Measurements from ENCODE around the gene PTPN12.
A peak's percentile ranks its signal among the peaks of the same experiment; 100 is the strongest.

PTPN12 gene

DNA sequence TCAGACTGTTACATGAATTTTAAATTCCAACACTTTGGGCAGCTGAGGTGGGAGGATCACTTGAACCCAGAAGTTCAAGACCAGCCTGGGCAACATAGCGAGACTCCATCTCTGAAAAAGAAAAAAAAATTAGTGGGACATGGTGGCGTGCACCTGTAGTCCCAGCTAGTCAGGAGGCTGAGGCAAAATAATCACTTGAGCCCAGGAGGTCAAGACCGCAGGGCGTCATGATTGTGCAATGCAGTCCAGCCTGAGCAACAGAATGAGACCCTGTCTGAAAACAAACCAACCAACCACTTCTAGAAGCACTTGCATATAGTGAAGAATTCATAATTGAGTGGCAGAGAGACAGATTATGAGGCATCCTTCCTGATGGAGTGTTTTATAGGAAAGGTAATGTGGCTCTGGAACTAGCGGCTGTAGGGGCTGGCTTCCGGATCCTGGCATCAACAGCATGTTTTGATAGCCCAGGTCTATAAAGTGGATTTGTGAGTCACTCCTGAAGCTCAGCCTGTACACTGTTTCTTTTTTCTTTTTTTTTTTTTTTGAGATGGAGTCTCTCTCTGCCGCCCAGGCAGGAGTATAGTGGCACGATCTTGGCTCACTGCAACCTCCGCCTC lies 118.9 kb downstream of the PTPN12 start:
- no peak for FAIRE-seq
- no peak for DNase-seq (ENCODE audit: insufficient read length)
- TF ChIP-seq POLR2A (IDR thresholded peaks at IDR 0.05; ENCODE audit: low read depth, low read length) (no peak), POLR2AphosphoS5 (IDR thresholded peaks at IDR 0.05; ENCODE audit: low read depth, low read length) (no peak), TAF1 (IDR thresholded peaks at IDR 0.05; ENCODE audit: borderline replicate concordance, low read depth, low read length) (no peak)

DNA sequence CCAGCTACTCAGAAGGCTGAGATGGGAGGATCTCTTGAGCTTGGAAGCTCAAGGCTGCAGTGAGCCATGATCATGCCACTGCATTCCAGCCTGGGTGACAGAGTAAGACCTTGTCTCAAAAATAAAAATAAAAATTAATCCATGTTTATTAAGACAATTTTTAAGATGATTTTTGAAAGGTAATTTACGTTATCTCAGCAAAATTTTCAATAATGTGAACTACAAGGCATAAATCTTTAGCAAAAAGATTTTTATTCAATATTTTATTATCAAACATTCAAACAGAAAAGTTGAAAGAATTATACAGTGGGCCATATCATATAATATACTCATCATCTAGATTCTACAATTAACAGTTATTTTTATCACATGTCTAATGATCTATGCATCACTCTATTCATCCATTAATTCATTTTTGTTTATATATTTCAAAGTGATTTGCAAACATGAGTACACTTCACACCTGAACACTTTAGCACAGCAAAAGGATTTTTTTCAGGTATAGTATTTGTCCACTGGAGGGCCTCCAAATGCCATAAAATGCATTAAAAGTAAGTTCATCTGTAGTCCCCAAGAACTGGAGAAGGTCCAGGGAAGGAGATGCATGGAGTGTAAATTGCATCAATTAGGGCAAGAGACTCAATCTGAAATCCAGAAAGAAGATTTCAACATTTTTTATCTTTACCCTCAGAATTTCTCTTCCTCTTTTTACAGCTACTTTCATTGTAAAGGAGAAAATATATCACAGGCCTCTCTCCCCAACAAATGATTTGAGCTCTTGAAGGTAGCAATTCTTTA lies 120.5 kb downstream of the PTPN12 start:
- peak; percentile 27 for FAIRE-seq
- DNase-seq (ENCODE audit: insufficient read length), result no peak
- TF ChIP-seq POLR2AphosphoS5 (IDR thresholded peaks at IDR 0.05; ENCODE audit: low read depth, low read length), result no peak
- no peak for TF ChIP-seq TAF1 (IDR thresholded peaks at IDR 0.05; ENCODE audit: borderline replicate concordance, low read depth, low read length)
- no peak for TF ChIP-seq POLR2A (IDR thresholded peaks at IDR 0.05; ENCODE audit: low read depth, low read length)

DNA sequence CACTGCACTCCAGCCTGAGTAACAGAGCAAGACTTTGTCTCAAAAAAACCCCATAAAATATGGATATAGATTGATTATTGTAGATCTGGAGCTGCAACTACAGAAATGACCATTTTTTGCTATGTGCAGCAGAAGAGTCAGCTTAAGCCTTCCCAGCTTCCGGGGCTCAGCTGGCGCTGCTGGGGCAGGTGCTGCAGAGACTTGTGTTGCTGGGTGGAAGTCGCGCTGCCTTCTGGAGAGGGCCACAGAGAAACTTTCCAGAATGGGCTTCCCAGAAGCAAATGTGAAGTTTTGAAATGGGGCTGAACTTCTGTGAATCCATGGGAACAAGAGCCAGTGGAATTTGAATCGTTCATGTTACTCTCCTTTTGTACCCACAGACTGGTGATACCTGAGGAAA lies 121.8 kb downstream of the PTPN12 start:
- TF ChIP-seq POLR2A (IDR thresholded peaks at IDR 0.05; ENCODE audit: low read depth, low read length) (no peak), POLR2AphosphoS5 (IDR thresholded peaks at IDR 0.05; ENCODE audit: low read depth, low read length) (no peak), TAF1 (IDR thresholded peaks at IDR 0.05; ENCODE audit: borderline replicate concordance, low read depth, low read length) (no peak)
- no peak for FAIRE-seq

DNA sequence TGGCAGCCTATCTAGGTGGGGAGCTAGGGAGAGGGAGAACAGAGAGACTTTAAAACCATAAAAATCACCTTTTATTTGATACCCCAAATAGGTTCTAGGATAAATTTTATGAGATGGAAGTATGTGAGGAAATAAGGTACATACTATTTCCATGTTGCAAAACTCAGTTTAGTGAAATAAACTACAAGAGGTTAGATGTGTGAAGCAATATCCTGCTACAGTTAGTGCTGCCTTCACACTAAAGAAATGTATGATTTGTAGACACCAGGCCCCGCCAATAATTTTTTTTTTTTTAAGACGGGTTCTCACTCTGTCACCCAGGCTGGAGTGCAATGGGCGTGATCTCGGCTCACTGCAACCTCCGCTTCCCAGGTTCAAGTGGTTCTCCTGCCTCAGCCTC lies 124.7 kb downstream of the PTPN12 start:
- no peak for DNase-seq (ENCODE audit: insufficient read length)
- FAIRE-seq, result no peak
- TF ChIP-seq TAF1 (IDR thresholded peaks at IDR 0.05; ENCODE audit: borderline replicate concordance, low read depth, low read length) (no peak), POLR2A (IDR thresholded peaks at IDR 0.05; ENCODE audit: low read depth, low read length) (no peak), POLR2AphosphoS5 (IDR thresholded peaks at IDR 0.05; ENCODE audit: low read depth, low read length) (no peak)

More for the DNA sequence above, 121.8 kb downstream of the PTPN12 start:
- no peak for DNase-seq (ENCODE audit: insufficient read length)

DNA sequence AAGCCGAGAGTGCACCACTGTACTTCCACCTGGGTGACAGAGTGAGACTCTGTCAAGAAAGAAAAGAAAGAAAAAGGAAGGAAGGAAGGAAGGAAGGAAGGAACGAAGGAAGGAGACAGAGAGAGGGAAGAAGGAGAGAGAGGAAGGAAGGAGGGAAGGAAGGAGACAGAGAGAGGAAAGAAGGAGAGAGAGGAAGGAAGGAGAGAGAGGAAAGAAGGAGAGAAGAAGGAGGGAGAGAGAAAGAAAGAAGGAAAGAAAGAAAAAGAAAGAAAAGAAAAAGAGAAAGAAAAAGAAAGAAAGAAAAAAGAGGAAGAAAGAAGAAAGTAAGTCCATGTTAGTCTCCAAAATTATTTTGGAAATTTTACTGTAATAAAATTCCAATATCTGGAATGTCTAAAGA lies 125.8 kb downstream of the PTPN12 start:
- no peak for FAIRE-seq
- DNase-seq (ENCODE audit: insufficient read length), result no peak
- TF ChIP-seq POLR2A (IDR thresholded peaks at IDR 0.05; ENCODE audit: low read depth, low read length), result no peak
- no peak for TF ChIP-seq POLR2AphosphoS5 (IDR thresholded peaks at IDR 0.05; ENCODE audit: low read depth, low read length)
- no peak for TF ChIP-seq TAF1 (IDR thresholded peaks at IDR 0.05; ENCODE audit: borderline replicate concordance, low read depth, low read length)

DNA sequence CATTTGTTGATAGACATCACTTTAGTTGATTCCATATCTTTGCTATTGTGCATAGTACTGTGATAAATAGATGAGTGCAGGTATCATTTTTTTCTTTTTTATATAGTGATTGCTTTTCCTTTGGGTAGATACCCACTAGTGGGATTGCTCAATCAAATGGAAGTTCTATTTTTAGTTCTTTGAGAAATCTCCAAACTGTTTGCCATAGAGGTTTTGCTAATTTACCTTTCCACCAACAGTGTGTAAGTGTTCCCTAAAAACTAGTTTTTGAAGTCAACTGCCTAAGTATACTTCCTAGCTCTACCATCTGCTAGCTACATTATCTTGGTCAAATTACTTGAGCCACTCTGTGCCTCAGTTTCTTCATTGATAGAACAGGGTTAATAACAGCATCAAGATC lies 127.6 kb downstream of the PTPN12 start:
- FAIRE-seq (no peak), DNase-seq (ENCODE audit: insufficient read length) (no peak)
- no peak for TF ChIP-seq POLR2A (IDR thresholded peaks at IDR 0.05; ENCODE audit: low read depth, low read length)
- no peak for TF ChIP-seq POLR2AphosphoS5 (IDR thresholded peaks at IDR 0.05; ENCODE audit: low read depth, low read length)
- no peak for TF ChIP-seq TAF1 (IDR thresholded peaks at IDR 0.05; ENCODE audit: borderline replicate concordance, low read depth, low read length)

DNA sequence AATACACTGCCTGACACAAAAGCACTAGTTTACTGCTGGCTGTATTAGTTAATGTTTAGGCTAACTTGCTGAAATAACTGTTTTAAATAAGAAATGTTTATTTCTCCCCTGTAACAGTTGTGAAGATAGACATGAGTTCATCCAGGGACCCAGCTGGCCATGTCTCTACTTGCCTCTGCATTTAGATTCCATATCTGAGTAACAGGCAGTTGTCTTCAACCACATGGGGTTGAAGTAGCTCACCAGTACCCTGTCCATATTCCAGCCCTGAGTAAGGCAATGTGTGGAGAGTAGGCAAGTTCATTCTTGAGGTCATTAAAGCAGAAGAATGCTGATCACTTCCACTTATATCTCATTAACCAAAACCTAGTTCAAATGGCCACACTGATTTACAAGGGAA lies 128.1 kb downstream of the PTPN12 start:
- DNase-seq (ENCODE audit: insufficient read length) (no peak), FAIRE-seq (no peak)
- TF ChIP-seq POLR2AphosphoS5 (IDR thresholded peaks at IDR 0.05; ENCODE audit: low read depth, low read length) (no peak), POLR2A (IDR thresholded peaks at IDR 0.05; ENCODE audit: low read depth, low read length) (no peak), TAF1 (IDR thresholded peaks at IDR 0.05; ENCODE audit: borderline replicate concordance, low read depth, low read length) (no peak)

DNA sequence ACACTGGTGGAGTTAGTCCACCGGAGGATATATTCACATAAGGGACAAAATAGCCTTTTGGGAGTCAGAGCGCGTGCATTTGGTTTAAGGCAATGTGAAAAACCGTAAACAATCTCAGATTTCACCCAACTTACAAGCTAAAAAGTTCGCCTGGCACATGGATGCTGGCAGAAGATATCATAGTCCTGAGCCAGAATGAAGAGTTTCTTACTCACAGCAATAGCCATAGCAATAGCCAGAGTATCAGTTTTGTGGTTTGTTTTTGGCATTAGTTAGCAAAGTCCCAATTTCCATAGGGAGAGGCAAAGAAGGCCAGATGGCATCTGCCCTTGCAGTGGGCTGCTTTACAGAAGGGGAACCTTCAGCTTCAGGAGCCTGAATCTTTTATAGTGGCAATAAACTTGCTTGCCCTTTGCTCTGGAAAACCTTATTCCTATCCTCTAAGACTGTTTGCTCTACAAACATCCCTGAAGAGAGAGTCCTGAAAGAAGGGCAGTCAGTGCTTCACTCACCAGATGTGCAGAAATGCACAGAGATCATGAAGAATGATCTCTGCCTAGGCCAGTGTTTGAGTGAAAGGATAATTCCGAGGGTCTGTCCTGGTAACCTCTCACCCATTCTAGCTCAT lies 130.5 kb downstream of the PTPN12 start:
- TF ChIP-seq TAF1 (IDR thresholded peaks at IDR 0.05; ENCODE audit: borderline replicate concordance, low read depth, low read length), result no peak
- TF ChIP-seq POLR2A (IDR thresholded peaks at IDR 0.05; ENCODE audit: low read depth, low read length), result no peak
- no peak for TF ChIP-seq POLR2AphosphoS5 (IDR thresholded peaks at IDR 0.05; ENCODE audit: low read depth, low read length)
- DNase-seq (ENCODE audit: insufficient read length) (no peak), FAIRE-seq (no peak)

DNA sequence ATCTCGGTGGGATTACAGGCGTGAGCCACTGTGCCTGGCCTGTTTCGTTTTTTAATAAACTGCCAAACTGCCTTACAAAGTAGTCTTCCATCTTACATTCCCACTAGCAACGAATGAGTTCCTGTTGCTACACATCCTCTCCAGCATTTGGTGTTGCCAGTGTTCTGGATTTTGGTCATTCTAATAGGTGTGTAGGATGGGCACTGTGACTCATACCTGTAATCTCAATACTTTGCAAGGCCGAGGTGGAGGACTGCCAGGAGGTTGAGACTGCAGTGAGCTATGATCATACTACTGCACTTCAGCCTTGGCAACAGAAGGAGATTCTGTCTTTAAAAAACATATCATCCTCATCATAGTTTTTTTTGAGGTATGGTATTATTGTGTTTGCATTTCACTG lies 137.8 kb downstream of the PTPN12 start:
- no peak for DNase-seq (ENCODE audit: insufficient read length)
- TF ChIP-seq POLR2A (IDR thresholded peaks at IDR 0.05; ENCODE audit: low read depth, low read length) (no peak), TAF1 (IDR thresholded peaks at IDR 0.05; ENCODE audit: borderline replicate concordance, low read depth, low read length) (no peak), POLR2AphosphoS5 (IDR thresholded peaks at IDR 0.05; ENCODE audit: low read depth, low read length) (no peak)
- FAIRE-seq, result no peak

DNA sequence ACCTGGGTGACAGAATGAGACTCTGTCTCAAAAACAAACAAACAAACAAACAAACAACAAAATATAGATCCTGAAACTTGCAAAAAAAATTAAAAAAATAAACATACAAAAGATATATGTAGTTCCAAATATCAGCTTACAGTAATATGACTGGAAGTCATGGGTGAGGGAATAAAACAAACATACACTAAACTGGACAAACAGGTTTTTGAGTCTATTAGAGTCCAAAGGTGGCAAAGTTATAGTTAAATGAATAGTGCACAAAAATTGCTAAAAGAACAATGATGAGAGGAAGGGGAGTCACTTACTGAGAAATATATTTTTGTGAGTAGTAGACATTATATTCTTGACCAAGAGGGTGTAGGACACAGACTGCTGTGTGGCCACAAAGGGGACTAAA lies 142.5 kb downstream of the PTPN12 start:
- DNase-seq (ENCODE audit: insufficient read length) (no peak), FAIRE-seq (no peak)
- no peak for TF ChIP-seq POLR2AphosphoS5 (IDR thresholded peaks at IDR 0.05; ENCODE audit: low read depth, low read length)
- TF ChIP-seq POLR2A (IDR thresholded peaks at IDR 0.05; ENCODE audit: low read depth, low read length), result no peak
- TF ChIP-seq TAF1 (IDR thresholded peaks at IDR 0.05; ENCODE audit: borderline replicate concordance, low read depth, low read length), result no peak

DNA sequence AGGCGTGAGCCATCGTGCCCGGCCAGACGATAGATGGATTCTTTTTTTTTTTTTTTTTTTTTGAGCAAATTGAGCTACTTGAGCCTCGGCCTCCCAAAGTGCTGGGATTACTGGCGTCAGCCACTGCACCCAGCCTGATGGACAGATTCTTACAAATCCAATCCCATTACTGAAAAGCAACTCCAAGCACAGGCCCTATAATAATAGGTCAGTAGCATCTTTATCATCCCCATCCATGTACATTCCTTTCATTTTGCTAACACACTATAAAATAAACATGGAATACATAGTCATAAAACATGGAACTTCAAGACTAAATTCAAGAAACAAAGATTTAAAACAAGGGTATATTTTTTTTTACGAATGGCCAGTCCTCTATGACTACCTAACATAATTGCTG lies 143.2 kb downstream of the PTPN12 start:
- TF ChIP-seq POLR2AphosphoS5 (IDR thresholded peaks at IDR 0.05; ENCODE audit: low read depth, low read length) (no peak), TAF1 (IDR thresholded peaks at IDR 0.05; ENCODE audit: borderline replicate concordance, low read depth, low read length) (no peak), POLR2A (IDR thresholded peaks at IDR 0.05; ENCODE audit: low read depth, low read length) (no peak)
- DNase-seq (ENCODE audit: insufficient read length), result no peak
- no peak for FAIRE-seq
